RWPE2 (cell line): ENCODE data around the gene KIAA0930.
"Not testable (repeated sequence)": the region's sequence is repeated elsewhere in the genome, so short reads cannot be mapped to it uniquely, and the experiment has no call there.

Experiments
- ATAC-seq: fragments of 200-7000 bp; cut with Tn5 transposase; 3 replicates; pipeline ENCODE4 v1.9.1; 2021; ENCODE audit warnings: low read depth
- DNase-seq: peaks from one replicate; pipeline ENCODE4 v3.0.0-alpha.2; 2020; ENCODE audit warnings: low spot score
- H3K27ac ChIP-seq: fragments of 450-650 bp; 2 replicates; pipeline ENCODE4 v1.5.1; 2017; ENCODE audit warnings: mild to moderate bottlenecking; ENCODE audit not compliant: poor library complexity, severe bottlenecking
- H3K27me3 ChIP-seq: fragments of 250-450 bp; sonication (Bioruptor Pico); 2 replicates; pipeline ENCODE4 v1.5.1; 2021; ENCODE audit warnings: mild to moderate bottlenecking, moderate library complexity; ENCODE audit not compliant: insufficient read depth, poor library complexity, severe bottlenecking
- H3K36me3 ChIP-seq: fragments of 250-450 bp; sonication (Bioruptor Pico); 2 replicates; pipeline ENCODE4 v1.5.1; 2020; ENCODE audit warnings: low read depth, mild to moderate bottlenecking, moderate library complexity
- H3K4me1 ChIP-seq: fragments of 250-450 bp; sonication (Bioruptor Pico); 2 replicates; pipeline ENCODE4 v1.5.1; 2021; ENCODE audit warnings: mild to moderate bottlenecking, moderate library complexity; ENCODE audit not compliant: insufficient read depth, poor library complexity, severe bottlenecking
- H3K4me3 ChIP-seq: fragments of 250-450 bp; sonication (Bioruptor Pico); 2 replicates; pipeline ENCODE4 v1.5.1; 2021; ENCODE audit warnings: mild to moderate bottlenecking, moderate library complexity; ENCODE audit not compliant: severe bottlenecking
- H3K9me3 ChIP-seq: fragments of 250-450 bp; sonication (Bioruptor Pico); 2 replicates; pipeline ENCODE4 v1.5.1; 2021; ENCODE audit warnings: mild to moderate bottlenecking, moderate library complexity; ENCODE audit not compliant: severe bottlenecking
- CTCF ChIP-seq: fragments of 450-650 bp; IDR thresholded peaks from one replicate; pipeline ENCODE4 v1.5.1; 2017; ENCODE audit warnings: mild to moderate bottlenecking, moderate library complexity; ENCODE audit not compliant: poor library complexity, severe bottlenecking

Gene KIAA0930

DNA sequence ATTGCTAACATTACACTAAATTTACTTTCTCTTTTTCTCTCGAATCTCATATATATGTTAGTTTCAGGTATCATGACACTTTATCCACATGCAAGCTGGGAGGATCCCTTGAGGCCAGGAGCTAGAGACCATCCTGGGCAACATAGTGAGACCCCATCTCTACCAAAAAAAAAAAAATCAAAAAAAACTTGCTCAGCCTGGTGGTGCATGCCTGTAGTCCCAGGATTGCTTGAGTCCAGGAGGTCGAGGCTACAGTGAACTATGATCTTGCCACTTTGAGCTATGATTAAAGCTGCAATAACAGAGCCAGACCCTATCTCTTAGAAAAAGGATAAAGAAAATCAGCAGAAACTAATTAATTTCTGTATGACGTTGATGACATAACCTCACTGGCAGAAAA lies 40.3 kb upstream of the KIAA0930 start:
- no peaks in the 10 kb centered on the region for H3K27me3 ChIP-seq
- H3K27ac ChIP-seq = no peak overlapping the region
- H3K36me3 ChIP-seq = no peaks in the 10 kb centered on the region
- no peak for TF ChIP-seq CTCF
- no peaks in the 10 kb centered on the region for H3K9me3 ChIP-seq
- no peak for DNase-seq
- no peaks in the 10 kb centered on the region for H3K4me1 ChIP-seq
- no peak overlapping the region for H3K4me3 ChIP-seq
- ATAC-seq = no peak

- no peak overlapping the region for H3K4me3 ChIP-seq
- ATAC-seq (no peak), DNase-seq (no peak)
- no peaks in the 10 kb centered on the region for H3K9me3 ChIP-seq
- no peak overlapping the region for H3K27ac ChIP-seq
- no peaks in the 10 kb centered on the region for H3K27me3 ChIP-seq
- no peak for TF ChIP-seq CTCF
- H3K4me1 ChIP-seq = no peaks in the 10 kb centered on the region
- no peaks in the 10 kb centered on the region for H3K36me3 ChIP-seq
Measured at GRCh38 chr22:45280587-45280980, 39.9 kb upstream of the KIAA0930 start.

DNA sequence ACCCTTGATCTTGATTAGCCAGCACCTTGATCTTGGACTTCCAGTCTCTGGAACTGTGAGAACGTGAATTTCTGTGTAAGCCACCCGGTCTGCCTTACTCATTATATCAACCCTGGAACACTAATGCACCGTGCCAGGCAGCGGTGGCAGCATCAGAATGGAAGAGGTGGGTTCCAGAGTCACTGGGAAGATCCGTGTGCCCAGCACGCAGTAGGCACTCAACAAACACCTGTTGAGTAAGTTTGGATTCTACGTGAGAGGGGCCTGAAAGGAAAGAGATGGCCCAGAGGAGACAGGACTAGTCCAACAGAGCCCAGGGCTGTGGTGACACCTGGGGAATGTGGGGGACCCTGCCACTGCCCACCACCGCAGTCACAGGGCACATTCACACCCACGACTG lies 37.4 kb upstream of the KIAA0930 start:
- H3K27ac ChIP-seq = no peak overlapping the region
- H3K4me1 ChIP-seq = no peaks in the 10 kb centered on the region
- ATAC-seq (no peak), DNase-seq (no peak)
- TF ChIP-seq CTCF = no peak
- H3K27me3 ChIP-seq = no peaks in the 10 kb centered on the region
- H3K36me3 ChIP-seq = no peaks in the 10 kb centered on the region
- no peaks in the 10 kb centered on the region for H3K9me3 ChIP-seq
- no peak overlapping the region for H3K4me3 ChIP-seq

- DNase-seq, ATAC-seq, H3K27ac ChIP-seq, H3K9me3 ChIP-seq, H3K4me1 ChIP-seq, H3K36me3 ChIP-seq, H3K4me3 ChIP-seq, H3K27me3 ChIP-seq: not testable (repeated sequence)
Measured at GRCh38 chr22:45277720-45278119, 37.0 kb upstream of the KIAA0930 start.

DNA sequence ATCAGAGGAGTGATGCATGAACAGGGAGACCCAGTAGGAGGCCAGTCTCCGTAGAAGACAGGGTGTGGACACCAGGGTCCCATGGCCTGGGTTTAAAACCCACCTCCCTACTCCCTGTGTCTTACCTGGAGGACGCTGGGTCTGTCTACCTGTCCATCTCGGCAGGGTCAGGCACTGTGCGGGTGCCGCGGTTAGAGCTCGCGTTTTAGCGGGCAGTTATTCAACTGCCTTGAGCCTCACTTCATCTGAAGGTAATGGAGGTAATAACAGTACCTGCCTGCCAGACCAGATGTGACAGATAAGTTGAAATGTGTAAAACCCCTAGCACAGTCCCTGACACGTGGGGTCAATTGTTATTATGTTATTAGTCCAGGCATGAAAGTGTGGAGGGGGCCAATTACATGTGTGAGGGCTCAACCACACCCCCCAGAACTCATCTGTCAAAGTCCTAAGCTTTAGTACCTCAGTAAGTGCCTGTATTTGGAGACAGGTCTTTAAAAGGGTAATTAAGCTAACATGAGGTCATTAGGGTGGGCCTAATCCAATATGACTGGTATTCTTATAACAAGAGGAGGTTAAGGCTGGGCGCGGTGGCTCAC lies 35.9 kb upstream of the KIAA0930 start:
- no peak for TF ChIP-seq CTCF
- no peak overlapping the region for H3K27ac ChIP-seq
- DNase-seq = no peak
- H3K27me3 ChIP-seq = no peaks in the 10 kb centered on the region
- H3K36me3 ChIP-seq = no peaks in the 10 kb centered on the region
- H3K9me3 ChIP-seq = no peaks in the 10 kb centered on the region
- ATAC-seq = no peak
- H3K4me1 ChIP-seq = no peaks in the 10 kb centered on the region
- H3K4me3 ChIP-seq = no peak overlapping the region
